Keratinocyte (primary cell): ENCODE measurements around the gene CRIM1.
A peak's percentile ranks its signal among the peaks of the same experiment; 100 is the strongest.

Experiments
- EZH2 ChIP-seq: IDR thresholded peaks from one replicate; pipeline ENCODE4 v1.6.1; 2012; ENCODE audit warnings: inconsistent platforms, mild to moderate bottlenecking, low read length, moderate library complexity
- TF ChIP-seq, protein P1 (sequence below), 3 experiments: IDR thresholded peaks in 1 of 3; conservative IDR thresholded peaks in 1 of 3; optimal IDR thresholded peaks in 1 of 3; 2 replicates in 2 of 3; 3 replicates in 1 of 3; pipeline versions ENCODE3 to v1.5.1; 2011; ENCODE audit warnings: low read length in 3 of 3, mild to moderate bottlenecking in 3 of 3, moderate library complexity in 2 of 3, control low read depth in 1 of 3, inconsistent platforms in 1 of 3; ENCODE audit not compliant: insufficient read depth in 2 of 3; ENCODE audit errors: extremely low read depth in 1 of 3

DNA sequence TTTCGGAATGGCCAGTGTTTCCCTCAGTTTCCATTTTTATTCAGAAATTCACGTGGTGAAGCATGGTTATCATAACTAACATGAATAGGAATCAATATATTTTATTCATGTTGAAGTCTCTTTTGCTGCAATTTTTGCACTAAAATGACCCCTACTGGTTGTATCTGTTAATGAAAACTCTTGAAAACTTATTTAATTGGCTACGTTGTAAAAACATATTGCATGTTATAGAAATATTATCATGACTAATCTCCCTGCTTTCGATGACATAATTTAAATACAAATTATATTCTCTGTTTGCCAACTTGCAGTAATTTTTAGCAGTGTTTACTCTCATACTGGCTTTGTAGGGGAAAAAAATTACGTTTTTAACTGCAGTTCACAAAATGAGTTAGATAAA is 3.5 kb downstream of the CRIM1 start:
- TF ChIP-seq EZH2, result no peak
- TF ChIP-seq, protein P1, sequence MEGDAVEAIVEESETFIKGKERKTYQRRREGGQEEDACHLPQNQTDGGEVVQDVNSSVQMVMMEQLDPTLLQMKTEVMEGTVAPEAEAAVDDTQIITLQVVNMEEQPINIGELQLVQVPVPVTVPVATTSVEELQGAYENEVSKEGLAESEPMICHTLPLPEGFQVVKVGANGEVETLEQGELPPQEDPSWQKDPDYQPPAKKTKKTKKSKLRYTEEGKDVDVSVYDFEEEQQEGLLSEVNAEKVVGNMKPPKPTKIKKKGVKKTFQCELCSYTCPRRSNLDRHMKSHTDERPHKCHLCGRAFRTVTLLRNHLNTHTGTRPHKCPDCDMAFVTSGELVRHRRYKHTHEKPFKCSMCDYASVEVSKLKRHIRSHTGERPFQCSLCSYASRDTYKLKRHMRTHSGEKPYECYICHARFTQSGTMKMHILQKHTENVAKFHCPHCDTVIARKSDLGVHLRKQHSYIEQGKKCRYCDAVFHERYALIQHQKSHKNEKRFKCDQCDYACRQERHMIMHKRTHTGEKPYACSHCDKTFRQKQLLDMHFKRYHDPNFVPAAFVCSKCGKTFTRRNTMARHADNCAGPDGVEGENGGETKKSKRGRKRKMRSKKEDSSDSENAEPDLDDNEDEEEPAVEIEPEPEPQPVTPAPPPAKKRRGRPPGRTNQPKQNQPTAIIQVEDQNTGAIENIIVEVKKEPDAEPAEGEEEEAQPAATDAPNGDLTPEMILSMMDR (optimal IDR thresholded peaks at IDR 0.05 in 1 of 3, IDR thresholded peaks at IDR 0.05 in 1 of 3, conservative IDR thresholded peaks at IDR 0.05 in 1 of 3; ENCODE audit: extremely low read depth in 1 of 3, insufficient read depth in 2 of 3, low read length in 3 of 3), result peak in 1 of 3 experiments; percentile 37
